ENCODE measurements around the gene SCYGR1. TPM values are rescaled to one million over a fixed set of nuclear protein-coding genes. Genes with fewer than 3 reads are reported as not detected.

Gene SCYGR1
- total RNA-seq, 4 donors from 2014 or later, result not detected

DNA sequence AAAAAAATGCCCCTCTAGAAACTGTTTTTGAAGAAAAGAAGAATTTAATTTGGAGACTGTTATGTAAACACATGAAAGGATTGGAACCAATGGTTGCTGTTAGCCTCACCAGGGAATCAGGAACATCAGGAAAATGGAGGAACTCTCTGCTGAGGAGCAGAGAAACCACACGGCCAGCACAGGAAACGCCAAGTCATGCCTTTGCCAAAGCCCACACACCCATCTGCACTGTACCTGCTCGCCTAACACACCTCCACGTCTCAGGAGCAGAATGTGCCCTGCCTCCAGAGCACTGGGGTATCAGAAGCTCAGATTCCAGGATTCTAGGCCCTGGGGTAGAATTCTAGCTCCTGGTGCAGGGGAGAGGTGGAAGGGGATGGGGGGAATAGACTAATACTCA lies 9.8 kb upstream of the SCYGR1 start:
- no peaks in the 10 kb centered on the region for H3K27me3 ChIP-seq
- no peak overlapping the region for H3K4me3 ChIP-seq
- no peak overlapping the region for H3K27ac ChIP-seq
- H3K9me3 ChIP-seq, result no peaks in the 10 kb centered on the region
- H3K4me1 ChIP-seq, result no peaks in the 10 kb centered on the region
- no peak for TF ChIP-seq POLR2A (IDR thresholded peaks at IDR 0.05)
- no peak for TF ChIP-seq CTCF (IDR thresholded peaks at IDR 0.05 in 4 of 5, conservative IDR thresholded peaks at IDR 0.05 in 1 of 5)
- intact Hi-C loops (cut with DNase I; ENCODE audit: low total_unique reads) (no loop called here), in situ Hi-C loops (cut with MboI; ENCODE audit: low sequenced_read_pairs in 4 of 4) (no loop called here)
- no peaks in the 10 kb centered on the region for H3K36me3 ChIP-seq
- ATAC-seq (no peak), DNase-seq (no peak)

DNA sequence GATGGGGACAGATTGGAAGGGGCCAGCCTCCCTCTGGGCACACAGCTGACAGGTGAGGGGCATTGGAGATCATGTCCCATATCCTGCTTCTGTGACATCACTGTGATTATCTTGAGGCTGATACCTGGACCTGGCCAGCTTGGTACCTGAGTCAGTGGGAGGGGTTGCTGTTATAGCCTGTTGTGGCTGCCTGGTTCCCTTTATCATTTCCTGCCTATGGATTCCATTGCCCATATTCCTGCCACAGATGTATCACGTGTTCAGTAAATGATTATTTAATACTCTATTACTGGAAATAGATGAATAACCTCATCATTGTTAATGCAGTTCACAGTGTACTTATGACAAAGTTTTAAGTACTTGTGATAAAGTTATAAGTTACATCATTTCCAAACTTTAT lies 7.8 kb upstream of the SCYGR1 start:
- DNase-seq (no peak), ATAC-seq (no peak)
- Histone ChIP-seq H3K4me3 (no peak overlapping the region), H3K9me3 (no peaks in the 10 kb centered on the region), H3K27me3 (no peaks in the 10 kb centered on the region), H3K27ac (no peak overlapping the region), H3K4me1 (no peaks in the 10 kb centered on the region), H3K36me3 (no peaks in the 10 kb centered on the region)
- TF ChIP-seq CTCF (IDR thresholded peaks at IDR 0.05 in 4 of 5, conservative IDR thresholded peaks at IDR 0.05 in 1 of 5) (no peak), POLR2A (IDR thresholded peaks at IDR 0.05) (no peak)
- intact Hi-C loops (cut with DNase I; ENCODE audit: low total_unique reads), result no loop called here
- in situ Hi-C loops (cut with MboI; ENCODE audit: low sequenced_read_pairs in 4 of 4), result no loop called here

DNA sequence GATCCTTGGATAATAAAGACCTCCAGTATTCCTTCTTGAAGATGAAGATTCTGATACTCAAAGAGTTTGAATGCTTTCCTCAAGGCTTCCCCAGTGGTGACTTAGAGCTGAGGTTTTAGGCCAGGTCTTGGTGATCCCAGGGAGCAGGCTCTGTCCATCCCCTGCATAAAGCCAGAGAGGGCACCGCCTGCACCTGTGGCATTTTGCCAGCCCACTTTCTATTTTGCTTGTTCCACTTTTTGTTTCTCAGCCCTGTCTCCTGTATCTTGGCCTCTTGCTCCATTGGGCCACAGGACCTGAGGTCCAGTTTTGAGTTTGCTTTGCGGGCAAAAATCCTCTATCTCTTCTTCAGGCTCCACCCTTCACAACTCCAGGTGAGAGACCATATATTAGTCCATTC lies 6.7 kb upstream of the SCYGR1 start:
- in situ Hi-C loops (cut with MboI; ENCODE audit: low sequenced_read_pairs in 4 of 4) (no loop called here), intact Hi-C loops (cut with DNase I; ENCODE audit: low total_unique reads) (no loop called here)
- Histone ChIP-seq H3K27ac (no peak overlapping the region), H3K36me3 (no peaks in the 10 kb centered on the region), H3K4me3 (no peak overlapping the region), H3K4me1 (no peaks in the 10 kb centered on the region), H3K27me3 (no peaks in the 10 kb centered on the region), H3K9me3 (no peaks in the 10 kb centered on the region)
- DNase-seq (no peak), ATAC-seq (no peak)
- no peak for TF ChIP-seq CTCF (IDR thresholded peaks at IDR 0.05 in 4 of 5, conservative IDR thresholded peaks at IDR 0.05 in 1 of 5)
- TF ChIP-seq POLR2A (IDR thresholded peaks at IDR 0.05), result no peak

DNA sequence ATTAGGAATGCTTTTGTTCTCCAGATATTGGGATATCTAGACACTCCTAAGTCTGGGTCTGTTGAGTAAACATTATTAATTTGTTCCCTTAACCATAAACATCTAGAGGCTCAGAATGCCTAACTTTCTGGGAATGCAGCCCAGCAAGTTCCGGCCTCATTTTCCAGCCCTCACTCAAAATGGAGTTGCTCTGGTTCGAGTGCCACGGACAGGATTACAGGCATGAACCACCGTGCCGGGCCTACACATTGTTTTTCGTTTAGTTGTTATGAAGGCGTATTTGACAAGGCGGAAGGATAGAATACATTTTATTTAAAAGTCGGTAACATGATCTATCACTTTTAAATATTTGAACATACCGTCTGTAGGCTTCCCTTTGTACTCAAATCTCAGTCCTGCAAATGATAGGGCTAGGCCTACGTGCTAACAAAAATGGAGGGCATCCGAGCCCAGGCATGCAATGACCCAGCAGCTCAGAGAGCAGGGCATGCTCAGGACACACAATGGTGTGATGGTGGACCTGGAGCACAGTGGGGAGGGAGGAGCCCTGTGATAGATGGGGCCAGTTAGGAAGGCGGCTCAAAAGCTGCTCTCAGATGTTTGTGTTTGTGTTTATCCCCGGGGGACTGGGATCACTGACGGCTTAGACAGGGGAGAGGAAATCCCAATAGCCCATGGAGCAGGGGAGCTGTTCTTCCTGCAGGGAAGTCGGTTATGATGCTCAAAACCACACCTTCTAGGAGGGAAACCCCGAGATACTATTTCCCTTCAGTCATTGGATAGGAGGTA lies 2.9 kb upstream of the SCYGR1 start:
- no peaks in the 10 kb centered on the region for H3K4me1 ChIP-seq
- in situ Hi-C loops (cut with MboI; ENCODE audit: low sequenced_read_pairs in 4 of 4) (no loop called here), intact Hi-C loops (cut with DNase I; ENCODE audit: low total_unique reads) (no loop called here)
- H3K36me3 ChIP-seq, result no peaks in the 10 kb centered on the region
- H3K27ac ChIP-seq, result no peak overlapping the region
- ATAC-seq (no peak), DNase-seq (no peak)
- H3K27me3 ChIP-seq, result no peaks in the 10 kb centered on the region
- TF ChIP-seq CTCF (IDR thresholded peaks at IDR 0.05 in 4 of 5, conservative IDR thresholded peaks at IDR 0.05 in 1 of 5), result no peak
- TF ChIP-seq POLR2A (IDR thresholded peaks at IDR 0.05), result no peak
- H3K4me3 ChIP-seq, result no peak overlapping the region
- no peaks in the 10 kb centered on the region for H3K9me3 ChIP-seq

- intact Hi-C loops (cut with DNase I; ENCODE audit: low total_unique reads), result no loop called here
- DNase-seq, result no peak
Observed at GRCh38 chr2:227389661-227390060, 1.9 kb upstream of the SCYGR1 start.

More at GRCh38 chr2:227389661-227390060, 1.9 kb upstream of the SCYGR1 start:
- no peaks in the 10 kb centered on the region for H3K4me1 ChIP-seq
- in situ Hi-C loops (cut with MboI; ENCODE audit: low sequenced_read_pairs in 4 of 4), result no loop called here
- no peaks in the 10 kb centered on the region for H3K36me3 ChIP-seq
- TF ChIP-seq POLR2A (IDR thresholded peaks at IDR 0.05) (no peak), CTCF (IDR thresholded peaks at IDR 0.05 in 4 of 5, conservative IDR thresholded peaks at IDR 0.05 in 1 of 5) (no peak)
- ATAC-seq, result no peak
- H3K4me3 ChIP-seq, result no peak overlapping the region
- H3K9me3 ChIP-seq, result no peaks in the 10 kb centered on the region
- no peak overlapping the region for H3K27ac ChIP-seq
- H3K27me3 ChIP-seq, result peaks cover 0 to 5% (median under 1%) of the 10 kb centered on the region in 3 donors
